SK-N-MC (cell line): ENCODE measurements around the gene HAUS8.
"Not testable (repeated sequence)": the region's sequence is repeated elsewhere in the genome, so short reads cannot be mapped to it uniquely, and the experiment has no call there.

Experiments
- DNase-seq: peaks from one replicate; pipeline ENCODE4 v3.0.0-alpha.2; 2011; ENCODE audit warnings: low read depth, low spot score
- H3K27ac ChIP-seq: fragments of 200-600 bp; sonication (generic); 2 replicates; pipeline ENCODE4 v1.5.1; 2016; ENCODE audit warnings: mixed run types
- H3K36me3 ChIP-seq: fragments of 200-600 bp; sonication (generic); 2 replicates; pipeline ENCODE4 v1.6.1; 2017; ENCODE audit warnings: antibody characterized with exemption, low read length, mixed read lengths; ENCODE audit not compliant: insufficient read depth
- H3K4me3 ChIP-seq: fragments of 200-600 bp; sonication (generic); 2 replicates; pipeline ENCODE4 v1.5.1; 2016
- H3K9ac ChIP-seq: fragments of 200-600 bp; sonication (generic); 2 replicates; pipeline ENCODE4 v1.8.0; 2017; ENCODE audit warnings: mixed run types, mixed read lengths; ENCODE audit not compliant: insufficient read length
- H3K9me3 ChIP-seq: fragments of 200-600 bp; sonication (generic); 2 replicates; pipeline ENCODE4 v1.6.1; 2017; ENCODE audit warnings: low read depth, mild to moderate bottlenecking, antibody characterized with exemption, low read length, moderate library complexity, mixed read lengths
- EZH2 ChIP-seq: fragments of 200-600 bp; sonication (generic); IDR thresholded peaks from one replicate; pipeline ENCODE4 v1.6.1; 2017; ENCODE audit warnings: antibody characterized with exemption
- FOXP2 ChIP-seq: optimal IDR thresholded peaks from 2 replicates; pipeline ENCODE3; 2011; ENCODE audit warnings: mild to moderate bottlenecking, moderate library complexity; ENCODE audit not compliant: insufficient read depth; ENCODE audit errors: extremely low read length, control extremely low read depth
- POLR2AphosphoS5 ChIP-seq: IDR thresholded peaks from 2 replicates; pipeline ENCODE4 v1.6.1; 2012; ENCODE audit warnings: mild to moderate bottlenecking, low read depth, low read length, borderline replicate concordance

Gene HAUS8

GRCh38 chr19:17112700-17113099, 37.4 kb upstream of the HAUS8 start:
- H3K9me3 ChIP-seq, result no peaks in the 10 kb centered on the region
- TF ChIP-seq EZH2 (no peak), FOXP2 (no peak), POLR2AphosphoS5 (no peak)
- H3K9ac ChIP-seq, result no peak overlapping the region
- DNase-seq, result no peak
- H3K27ac ChIP-seq, result no peak overlapping the region
- H3K36me3 ChIP-seq, result no peaks in the 10 kb centered on the region; the same call in 1 of the 2 replicates
- H3K4me3 ChIP-seq, result no peak overlapping the region

- no peak overlapping the region for H3K4me3 ChIP-seq
- no peaks in the 10 kb centered on the region; the same call in 1 of the 2 replicates for H3K36me3 ChIP-seq
- no peak for DNase-seq
- no peak overlapping the region for H3K9ac ChIP-seq
- TF ChIP-seq POLR2AphosphoS5 (no peak), FOXP2 (no peak), EZH2 (no peak)
- no peaks in the 10 kb centered on the region for H3K9me3 ChIP-seq
- no peak overlapping the region for H3K27ac ChIP-seq
Measured at GRCh38 chr19:17112271-17112670, 37.0 kb upstream of the HAUS8 start.

GRCh38 chr19:17111766-17112165, 36.5 kb upstream of the HAUS8 start:
- Histone ChIP-seq H3K4me3 (no peak overlapping the region), H3K27ac (no peak overlapping the region), H3K36me3 (no peaks in the 10 kb centered on the region; the same call in 1 of the 2 replicates), H3K9me3 (no peaks in the 10 kb centered on the region), H3K9ac (no peak overlapping the region)
- no peak for DNase-seq
- TF ChIP-seq POLR2AphosphoS5, result no peak
- no peak for TF ChIP-seq EZH2
- TF ChIP-seq FOXP2, result no peak

- TF ChIP-seq POLR2AphosphoS5 (no peak), EZH2 (no peak), FOXP2 (no peak)
- Histone ChIP-seq H3K36me3 (no peaks in the 10 kb centered on the region; the same call in 1 of the 2 replicates), H3K9me3 (no peaks in the 10 kb centered on the region), H3K9ac (no peak overlapping the region), H3K27ac (no peak overlapping the region), H3K4me3 (no peak overlapping the region)
- no peak for DNase-seq
Measured at GRCh38 chr19:17110599-17110966, 35.3 kb upstream of the HAUS8 start.

- DNase-seq, result no peak
- Histone ChIP-seq H3K4me3 (no peak overlapping the region), H3K36me3 (no peaks in the 10 kb centered on the region; the same call in 1 of the 2 replicates)
Measured at GRCh38 chr19:17109962-17110598, 34.8 kb upstream of the HAUS8 start.

GRCh38 chr19:17109300-17109699, 34.0 kb upstream of the HAUS8 start:
- DNase-seq, result no peak
- H3K4me3 ChIP-seq, result no peak overlapping the region
- no peak overlapping the region for H3K27ac ChIP-seq
- H3K9ac ChIP-seq, result no peak overlapping the region
- H3K9me3 ChIP-seq, result no peaks in the 10 kb centered on the region
- H3K36me3 ChIP-seq, result no peaks in the 10 kb centered on the region; the same call in 1 of the 2 replicates
- no peak for TF ChIP-seq FOXP2
- TF ChIP-seq EZH2, result no peak
- no peak for TF ChIP-seq POLR2AphosphoS5

More at GRCh38 chr19:17109962-17110598, 34.8 kb upstream of the HAUS8 start:
- H3K9me3 ChIP-seq, result no peaks in the 10 kb centered on the region
- H3K27ac ChIP-seq, result no peak overlapping the region
- TF ChIP-seq POLR2AphosphoS5 (no peak), EZH2 (no peak), FOXP2 (no peak)
- H3K9ac ChIP-seq, result no peak overlapping the region

GRCh38 chr19:17108453-17108784, 33.2 kb upstream of the HAUS8 start:
- no peak overlapping the region for H3K4me3 ChIP-seq
- peaks cover under 1% of the 10 kb centered on the region; the same call in 1 of the 2 replicates for H3K36me3 ChIP-seq
- TF ChIP-seq POLR2AphosphoS5 (no peak), EZH2 (no peak), FOXP2 (no peak)
- no peak overlapping the region for H3K9ac ChIP-seq
- H3K9me3 ChIP-seq, result no peaks in the 10 kb centered on the region
- H3K27ac ChIP-seq, result no peak overlapping the region
- no peak for DNase-seq

- H3K36me3 ChIP-seq, result peaks cover 7% of the 10 kb centered on the region
- TF ChIP-seq EZH2 (no peak), FOXP2 (no peak), POLR2AphosphoS5 (no peak)
- DNase-seq, result no peak
- no peak overlapping the region for H3K9ac ChIP-seq
- no peaks in the 10 kb centered on the region for H3K9me3 ChIP-seq
- H3K4me3 ChIP-seq, result no peak overlapping the region
- H3K27ac ChIP-seq, result no peak overlapping the region
Measured at GRCh38 chr19:17107546-17108452, 32.5 kb upstream of the HAUS8 start.

GRCh38 chr19:17106964-17107363, 31.7 kb upstream of the HAUS8 start:
- not testable (repeated sequence) for H3K9ac ChIP-seq, H3K9me3 ChIP-seq, DNase-seq, H3K27ac ChIP-seq, H3K4me3 ChIP-seq
- peaks cover 15% of the 10 kb centered on the region for H3K36me3 ChIP-seq
